ENCODE results near the gene PFKL.

PFKL gene

DNA sequence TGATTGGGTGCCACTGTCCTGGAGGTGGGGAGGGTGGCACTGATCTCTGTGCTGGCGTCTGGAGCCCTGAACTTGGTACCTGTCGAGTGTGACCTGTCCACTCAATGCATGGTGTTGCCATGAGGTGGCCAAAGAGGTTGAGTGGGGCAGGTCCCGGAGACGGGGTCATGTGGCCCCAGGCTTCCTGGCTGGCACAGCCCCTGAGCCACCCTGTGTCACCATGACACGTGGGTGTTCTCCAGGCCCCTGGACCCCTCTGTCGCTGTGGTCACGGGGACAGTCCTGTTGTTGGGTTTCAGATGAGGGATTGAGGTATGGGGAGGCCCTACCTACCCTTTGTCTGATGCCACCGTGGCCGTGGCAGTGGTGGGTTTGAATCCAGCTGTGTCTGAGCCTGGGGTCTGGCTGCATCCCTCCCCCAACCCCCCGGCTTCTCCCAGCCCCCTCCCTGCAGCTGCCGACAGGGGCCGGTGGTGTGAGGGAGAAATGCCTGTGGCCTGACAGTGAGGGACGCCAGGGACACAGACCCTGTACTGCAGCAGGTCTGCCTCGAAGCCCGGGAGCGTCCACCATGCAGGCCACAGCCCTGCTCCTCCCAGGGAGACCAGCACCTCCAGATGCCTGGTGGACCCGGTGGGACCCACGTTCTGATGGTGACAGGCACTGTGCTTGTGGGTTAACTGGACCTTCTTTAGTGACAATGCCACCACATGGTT is 65.6 kb downstream of the PFKL start:
- no peak for DNase-seq

DNA sequence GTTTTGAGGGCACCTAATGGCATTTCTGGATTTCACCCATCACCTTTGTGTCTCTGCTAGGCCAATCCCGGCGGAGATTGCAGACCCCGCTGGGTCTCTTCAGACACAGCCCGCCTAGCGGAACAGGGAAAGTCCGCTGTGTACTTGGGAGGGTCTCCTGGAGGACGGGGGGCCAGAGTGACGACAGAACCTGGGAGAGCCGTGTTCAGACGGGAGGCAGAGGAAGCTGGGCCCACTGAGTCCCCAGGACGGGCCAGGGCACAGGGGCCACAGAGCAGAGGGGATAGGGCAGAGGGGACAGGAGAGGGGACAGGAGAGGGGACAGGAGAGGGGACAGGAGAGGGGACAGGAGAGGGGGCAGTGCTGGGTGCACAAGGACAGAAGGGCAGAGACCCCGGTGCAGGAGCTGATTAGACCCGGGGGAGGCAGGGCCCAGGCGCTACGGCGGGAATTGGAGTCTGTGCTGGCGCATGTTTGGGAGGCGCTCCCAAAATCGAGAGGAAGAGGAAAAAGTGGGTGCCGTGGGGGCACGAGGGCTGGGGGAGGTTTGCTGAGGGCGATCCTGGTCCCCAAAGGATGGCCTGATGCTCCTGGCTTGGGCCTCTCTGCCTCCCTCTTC is 66.2 kb downstream of the PFKL start:
- no peak for DNase-seq

DNA sequence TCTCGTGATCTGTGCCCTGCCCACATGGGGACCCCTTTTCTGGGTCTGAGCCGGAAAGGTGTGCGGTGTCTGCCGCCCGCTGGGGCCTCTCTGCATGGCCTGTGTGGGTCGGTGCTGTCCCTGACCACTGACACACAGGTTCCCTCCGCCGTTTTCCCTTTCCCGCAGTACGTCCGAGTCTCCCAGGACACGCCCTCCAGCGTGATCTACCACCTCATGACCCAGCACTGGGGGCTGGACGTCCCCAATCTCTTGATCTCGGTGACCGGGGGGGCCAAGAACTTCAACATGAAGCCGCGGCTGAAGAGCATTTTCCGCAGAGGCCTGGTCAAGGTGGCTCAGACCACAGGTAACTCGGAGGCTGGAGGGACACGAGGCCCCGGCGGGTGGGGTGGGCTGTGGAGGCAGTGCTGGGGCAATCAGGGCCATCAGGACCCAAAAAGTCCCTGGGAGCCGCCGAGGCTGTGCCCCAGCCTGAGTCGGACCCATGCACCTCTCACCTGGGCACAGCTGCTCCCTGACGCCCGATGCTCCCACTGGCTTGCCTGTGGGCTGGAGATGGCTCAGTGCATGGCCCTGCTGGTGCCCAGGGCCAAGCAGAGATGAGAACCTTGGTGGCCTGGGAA is 66.8 kb downstream of the PFKL start:
- peak; percentile 21 for DNase-seq

DNA sequence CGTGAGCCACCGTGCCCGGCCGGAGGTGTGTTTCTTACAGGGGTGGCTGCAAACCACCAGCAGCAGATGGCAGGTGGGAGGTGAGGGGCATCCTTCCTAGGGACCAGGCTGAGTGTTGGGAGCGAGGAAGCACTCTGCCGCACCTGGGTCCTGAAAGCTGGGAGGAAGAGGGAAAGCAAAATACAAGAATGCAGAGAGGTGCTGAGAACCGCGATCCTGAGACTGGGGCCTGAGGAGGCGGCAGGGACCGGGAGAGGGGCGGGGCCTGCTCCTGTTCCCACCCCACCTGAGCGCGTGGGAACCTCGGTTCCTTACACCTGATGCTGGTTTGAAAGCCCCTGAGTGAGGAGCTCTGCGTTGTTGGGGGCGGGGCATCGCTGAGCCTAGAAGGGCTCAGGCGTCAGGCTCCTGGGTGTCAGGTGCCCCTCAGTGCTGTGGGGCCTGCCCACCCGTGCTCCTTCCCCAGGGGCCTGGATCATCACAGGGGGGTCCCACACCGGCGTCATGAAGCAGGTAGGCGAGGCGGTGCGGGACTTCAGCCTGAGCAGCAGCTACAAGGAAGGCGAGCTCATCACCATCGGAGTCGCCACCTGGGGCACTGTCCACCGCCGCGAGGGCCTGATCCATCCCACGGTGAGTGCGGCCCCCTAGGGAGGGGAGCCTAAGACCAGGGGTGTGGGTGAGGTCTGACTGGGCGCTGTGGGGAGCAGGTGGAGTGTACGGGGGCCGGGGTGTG is 69.0 kb downstream of the PFKL start:
- DNase-seq, result peak; percentile 10

DNA sequence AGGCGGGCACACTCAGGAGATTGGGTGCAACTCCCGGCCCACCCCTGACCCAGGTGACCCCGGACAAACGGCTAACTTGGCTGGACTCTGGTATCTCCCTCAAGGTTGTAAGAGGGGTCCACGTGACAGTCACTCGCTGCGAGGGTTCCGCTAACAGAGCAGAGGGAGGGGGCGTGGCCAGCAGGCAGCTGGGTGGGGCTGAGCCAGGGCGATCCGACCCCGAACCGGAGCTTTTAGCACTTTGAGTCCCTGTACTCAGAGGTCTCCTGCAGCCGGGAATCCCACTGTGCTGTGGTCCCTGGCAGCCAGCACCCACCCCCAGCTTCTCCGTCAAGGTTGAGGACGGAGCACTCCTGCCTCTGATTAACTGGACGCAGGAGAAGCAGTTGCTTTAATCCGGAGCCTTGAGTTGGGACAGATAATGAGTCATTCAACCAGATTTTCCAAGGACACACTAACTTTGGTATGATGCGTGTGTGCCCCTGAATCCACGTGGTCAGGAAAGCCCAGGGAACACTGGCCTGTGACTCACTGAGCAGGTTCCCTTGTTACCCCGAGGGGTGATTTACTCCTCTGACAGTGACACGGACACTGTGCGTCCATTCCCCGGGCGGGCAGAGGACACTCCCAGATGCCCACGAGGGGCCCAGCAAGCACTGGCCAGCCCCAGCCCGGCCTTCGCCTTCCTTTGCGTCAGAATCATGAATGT is 70.3 kb downstream of the PFKL start:
- peak; percentile 25 for DNase-seq

DNA sequence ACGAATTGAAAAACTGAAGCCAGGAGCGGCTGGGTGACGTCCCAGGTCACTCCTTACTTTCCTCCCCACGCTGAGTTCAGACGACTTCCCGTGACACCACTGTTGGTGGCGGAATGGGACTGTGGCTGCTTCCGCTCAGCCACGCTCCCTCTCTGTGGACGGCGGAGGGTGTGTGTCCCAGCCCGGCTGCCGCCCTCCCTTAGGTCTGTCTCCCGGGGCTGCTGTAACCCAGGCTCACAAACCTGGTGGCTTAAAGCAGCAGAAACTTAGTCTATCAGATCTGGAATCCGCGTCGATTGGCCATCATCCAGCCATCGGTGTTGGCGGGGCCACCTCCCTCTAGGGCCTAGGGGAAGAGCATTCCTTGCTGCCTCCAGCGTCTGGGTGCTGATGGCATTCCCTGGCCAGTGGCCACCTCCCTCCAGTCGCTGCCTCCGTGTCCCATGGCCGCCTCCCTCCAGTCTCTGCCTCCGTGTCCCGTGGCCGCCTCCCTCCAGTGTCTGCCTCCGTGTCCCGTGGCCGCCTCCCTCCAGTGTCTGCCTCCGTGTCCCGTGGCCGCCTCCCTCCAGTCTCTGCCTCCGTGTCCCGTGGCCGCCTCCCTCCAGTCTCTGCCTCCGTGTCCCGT is 71.0 kb downstream of the PFKL start:
- no peak for DNase-seq

DNA sequence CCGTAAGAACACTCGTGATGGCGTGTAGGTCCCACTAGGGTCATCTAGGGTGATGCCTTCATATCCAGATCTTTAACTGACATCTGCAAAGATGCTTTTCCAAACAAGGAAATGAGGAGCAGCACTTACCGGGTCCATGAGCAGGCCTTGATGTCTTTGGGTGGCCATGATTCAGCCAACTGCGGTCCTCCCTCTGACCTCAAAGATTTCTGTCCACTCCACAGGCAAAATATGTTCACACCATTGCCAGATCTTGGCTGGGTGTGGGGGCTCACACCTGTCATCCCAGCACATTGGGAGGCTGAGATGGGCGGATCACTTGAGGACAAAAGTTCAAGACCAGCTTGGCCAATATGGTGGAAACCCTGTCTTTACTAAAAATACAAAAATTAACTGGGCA is 71.7 kb downstream of the PFKL start:
- no peak for DNase-seq

DNA sequence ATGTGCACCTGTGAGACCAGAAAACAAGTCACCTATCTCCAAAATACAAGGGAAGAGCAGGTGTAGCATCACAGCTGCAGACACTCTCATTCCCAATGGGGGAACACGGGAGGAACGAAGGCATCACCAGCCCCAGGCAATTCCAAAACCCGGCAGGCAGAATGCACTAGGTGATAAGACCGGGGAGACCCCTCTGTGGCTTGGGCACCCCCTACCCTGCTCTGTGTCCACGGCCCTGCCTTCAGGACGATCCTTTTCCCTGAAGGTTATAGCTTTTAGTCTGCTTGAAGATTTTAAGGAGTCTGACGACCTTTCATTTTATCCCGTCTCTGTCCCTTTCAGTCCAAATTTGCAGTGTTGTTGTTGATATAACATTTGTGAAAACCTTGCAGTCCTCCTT is 72.8 kb downstream of the PFKL start:
- no peak for DNase-seq

DNA sequence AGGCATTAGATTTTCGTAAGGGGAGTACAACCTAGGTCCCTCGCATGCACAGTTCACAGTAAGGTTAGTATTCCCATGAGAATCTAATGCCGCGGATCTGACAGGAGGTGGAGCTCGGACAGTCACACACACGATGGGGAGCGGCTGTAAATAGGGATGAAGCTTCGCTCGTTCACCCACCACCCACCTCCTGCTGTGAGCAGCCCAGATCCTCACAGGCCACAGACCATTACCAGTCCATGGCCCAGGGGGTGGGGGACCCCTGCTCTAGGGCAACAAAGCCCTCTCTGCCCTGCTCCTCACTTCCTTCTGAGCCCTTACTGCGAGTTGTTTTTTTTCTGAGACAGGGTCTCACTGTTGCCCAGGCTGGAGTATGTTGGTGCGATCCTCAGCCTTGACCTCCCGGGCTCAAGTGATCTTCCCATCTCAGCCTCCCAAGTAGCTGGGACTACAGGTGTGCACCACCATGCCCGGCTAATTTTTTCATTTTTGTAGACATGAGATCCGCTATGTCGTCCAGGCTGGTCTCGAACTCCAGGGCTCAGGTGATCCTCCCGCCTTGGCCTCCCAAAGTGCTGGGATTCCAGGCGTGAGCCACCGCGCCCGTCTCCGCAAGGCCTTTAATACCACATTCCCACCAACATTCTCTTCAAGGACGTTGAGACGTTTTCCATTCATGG is 74.9 kb downstream of the PFKL start:
- no peak for DNase-seq

DNA sequence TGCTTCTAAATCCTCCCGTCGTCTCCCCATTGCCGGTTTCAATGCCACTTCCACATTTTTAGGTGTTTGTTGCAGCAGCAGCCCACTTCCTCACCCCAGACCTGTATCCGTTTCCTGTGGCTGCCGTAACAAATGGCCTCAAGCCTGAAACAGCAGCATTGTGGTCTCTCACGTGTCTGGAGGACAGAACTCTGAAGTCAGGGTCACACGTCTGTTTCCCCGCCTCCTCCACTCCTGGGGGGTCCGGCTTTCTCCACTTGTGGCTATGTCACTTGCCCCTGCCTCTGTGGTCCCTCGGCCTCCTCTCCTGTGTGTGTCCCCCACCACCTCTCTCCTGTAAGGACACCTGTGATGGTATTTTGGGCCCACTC is 75.4 kb downstream of the PFKL start:
- peak; percentile 32 for DNase-seq

DNA sequence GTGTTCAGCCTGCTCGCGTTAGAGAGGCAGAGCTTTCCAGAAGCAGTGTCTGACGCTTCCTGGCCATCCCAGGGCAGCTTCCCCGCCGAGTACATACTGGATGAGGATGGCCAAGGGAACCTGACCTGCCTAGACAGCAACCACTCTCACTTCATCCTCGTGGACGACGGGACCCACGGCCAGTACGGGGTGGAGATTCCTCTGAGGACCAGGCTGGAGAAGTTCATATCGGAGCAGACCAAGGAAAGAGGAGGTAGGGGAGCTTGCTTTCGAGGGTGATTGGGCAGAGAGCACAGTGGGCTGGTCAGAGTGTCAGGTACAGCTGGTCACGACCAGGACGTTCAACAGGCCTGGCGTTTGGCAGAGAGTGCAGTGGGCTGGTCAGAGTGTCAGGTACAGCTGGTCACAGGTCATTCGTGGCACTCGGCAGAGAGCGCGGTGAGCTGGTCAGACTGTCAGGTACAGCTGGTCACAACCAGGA is 75.9 kb downstream of the PFKL start:
- DNase-seq, result peak; percentile 18

DNA sequence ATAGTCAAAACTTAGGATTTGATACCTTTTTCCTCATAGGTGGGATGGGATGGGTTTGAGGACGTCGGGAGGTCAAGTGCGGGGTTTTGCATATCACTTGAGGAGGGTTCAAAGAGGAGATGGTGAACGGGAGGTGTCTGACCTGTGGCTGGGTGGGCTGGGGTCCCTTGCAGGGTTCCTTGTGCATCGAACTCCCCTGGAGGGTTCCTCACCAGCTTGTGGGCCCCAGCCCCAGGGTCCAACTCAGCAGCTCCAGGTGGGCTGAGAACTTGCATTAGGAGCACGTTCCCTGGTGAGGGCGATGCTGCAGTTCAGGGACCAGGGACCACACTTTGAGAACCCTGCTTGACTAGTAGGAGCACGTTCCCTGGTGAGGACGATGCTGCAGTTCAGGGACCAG is 76.8 kb downstream of the PFKL start:
- DNase-seq, result no peak
